ENCODE measurements around the gene ATL1. TPM values are rescaled to one million over a fixed set of nuclear protein-coding genes. Genes with fewer than 3 reads are reported as not detected.

ATL1 gene
- total and polyA plus RNA-seq, 2 of the 4 experiments (the other 2 are of a cell fraction): 6.0 to 12.2 TPM

DNA sequence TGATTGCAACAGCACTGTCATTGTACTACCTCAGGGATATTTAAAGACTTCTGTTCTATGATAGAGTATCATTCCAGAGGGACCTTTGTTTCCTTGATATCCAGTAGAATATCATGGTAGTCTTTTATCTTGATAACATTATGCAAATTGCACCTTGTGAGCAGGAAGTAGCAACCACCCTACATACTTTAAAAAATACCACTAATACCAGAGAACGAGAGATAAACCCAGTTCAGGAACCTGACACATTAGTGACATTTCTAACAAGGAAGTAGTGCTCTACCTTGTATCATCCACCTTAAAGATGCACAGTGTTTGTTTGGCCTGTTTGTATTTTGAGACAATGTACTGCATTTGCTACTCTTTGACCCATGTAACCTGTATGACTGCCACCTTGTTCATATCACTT, 18.8 kb upstream of the ATL1 start:
- Histone ChIP-seq H3K9me1 (ENCODE audit: insufficient read depth, low read length) (no peaks in the 10 kb centered on the region), H4K5ac (ENCODE audit: low read depth, low read length) (no peak overlapping the region), H3K4me2 (ENCODE audit: low read depth, low read length) (no peak overlapping the region), H2BK20ac (ENCODE audit: low read depth, low read length) (no peak overlapping the region), H3K27me3 (ENCODE audit: control insufficient read depth, insufficient read depth, low read length) (no peaks in the 10 kb centered on the region; the same call in 1 of the 2 replicates), H4K91ac (ENCODE audit: insufficient read depth, low read depth, low read length) (no peak overlapping the region), H2AK9ac (replicated peaks; ENCODE audit: low read depth, low read length, poor library complexity) (no peak overlapping the region), H3K27ac (ENCODE audit: insufficient read depth, low read length) (no peak overlapping the region), H3K4me3 (ENCODE audit: insufficient read depth, low read depth, low read length) (no peak overlapping the region), H4K8ac (ENCODE audit: low read depth in 2 of 2, low read length in 2 of 2) (no peak overlapping the region), H3K23ac (ENCODE audit: low read depth, low read length) (no peak overlapping the region), H3K36me3 (ENCODE audit: control insufficient read depth, insufficient read depth, low read length) (no peaks in the 10 kb centered on the region), H2BK5ac (ENCODE audit: low read depth, low read length, poor library complexity, severe bottlenecking) (no peak overlapping the region), H3K18ac (ENCODE audit: low read depth, low read length) (no peak overlapping the region), H4K20me1 (ENCODE audit: insufficient read depth, low read length) (no peaks in the 10 kb centered on the region), H3K79me1 (ENCODE audit: low read depth in 1 of 2, low read length in 2 of 2) (no peaks in the 10 kb centered on the region), H3K9me3 (ENCODE audit: control insufficient read depth, insufficient read depth, low read length) (no peaks in the 10 kb centered on the region), H2AK5ac (ENCODE audit: low read depth, low read length) (no peak overlapping the region), H2BK15ac (ENCODE audit: low read depth, low read length) (no peak overlapping the region), H3K9ac (ENCODE audit: low read depth, low read length) (no peak overlapping the region), H2AFZ (replicated peaks; ENCODE audit: low read length, poor library complexity) (no peak overlapping the region), H3K4me1 (ENCODE audit: control insufficient read depth, insufficient read depth, low read length) (no peaks in the 10 kb centered on the region), H3K56ac (ENCODE audit: extremely low read depth, insufficient read depth, low read length) (no peak overlapping the region), H2BK120ac (ENCODE audit: low read depth, low read length) (no peak overlapping the region), H3K14ac (replicated peaks; ENCODE audit: low read depth, low read length) (no peak overlapping the region), H3K4ac (ENCODE audit: low read depth, low read length) (no peak overlapping the region)
- in situ Hi-C loops (cut with MboI; ENCODE audit: low sequenced_read_pairs): loop anchor here (5.0 kb wide), 1 partner anchor 236 kb away; no protein-coding TSS in a partner anchor
- intact Hi-C loops (cut with micrococcal nuclease): no loop called here
- dilution Hi-C loops (cut with HindIII; ENCODE audit: low sequenced_read_pairs, unreplicated experiment): no loop called here
- CTCF ChIA-PET: interaction anchor here (0.6 to 1.1 kb wide), 2 partner anchors 231 to 320 kb away, joined by 3 to 5 read pairs; no protein-coding TSS in a partner anchor
- POLR2A ChIA-PET (ENCODE audit: unreplicated experiment): no interaction called here
- no CpG with 5 or more reads among the region's 1 CpG for WGBS, 2 experiments (ENCODE audit: extremely low coverage in 2 of 2, insufficient read length in 1 of 2)
- BruUV-seq (replicated peaks): no TSS peak
- ATAC-seq (ENCODE audit: low read depth) (no peak), DNase-seq (no peak)
- no peak for TF ChIP-seq MAZ (IDR thresholded peaks at IDR 0.05; ENCODE audit: borderline replicate concordance, low read depth, low read length)
- TF ChIP-seq, protein P1, sequence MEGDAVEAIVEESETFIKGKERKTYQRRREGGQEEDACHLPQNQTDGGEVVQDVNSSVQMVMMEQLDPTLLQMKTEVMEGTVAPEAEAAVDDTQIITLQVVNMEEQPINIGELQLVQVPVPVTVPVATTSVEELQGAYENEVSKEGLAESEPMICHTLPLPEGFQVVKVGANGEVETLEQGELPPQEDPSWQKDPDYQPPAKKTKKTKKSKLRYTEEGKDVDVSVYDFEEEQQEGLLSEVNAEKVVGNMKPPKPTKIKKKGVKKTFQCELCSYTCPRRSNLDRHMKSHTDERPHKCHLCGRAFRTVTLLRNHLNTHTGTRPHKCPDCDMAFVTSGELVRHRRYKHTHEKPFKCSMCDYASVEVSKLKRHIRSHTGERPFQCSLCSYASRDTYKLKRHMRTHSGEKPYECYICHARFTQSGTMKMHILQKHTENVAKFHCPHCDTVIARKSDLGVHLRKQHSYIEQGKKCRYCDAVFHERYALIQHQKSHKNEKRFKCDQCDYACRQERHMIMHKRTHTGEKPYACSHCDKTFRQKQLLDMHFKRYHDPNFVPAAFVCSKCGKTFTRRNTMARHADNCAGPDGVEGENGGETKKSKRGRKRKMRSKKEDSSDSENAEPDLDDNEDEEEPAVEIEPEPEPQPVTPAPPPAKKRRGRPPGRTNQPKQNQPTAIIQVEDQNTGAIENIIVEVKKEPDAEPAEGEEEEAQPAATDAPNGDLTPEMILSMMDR (conservative IDR thresholded peaks at IDR 0.05; ENCODE audit: low read depth, low read length): no peak

All from IMR-90 (cell line).